HepG2 (cell line): Measurements from ENCODE around the gene TP73. TPM values are rescaled to one million over a fixed set of nuclear protein-coding genes. Genes with fewer than 3 reads are reported as not detected.

Experiments used
- ARID4A ChIP-seq: sonication (generic); formaldehyde crosslinking; IDR thresholded peaks from 2 replicates; pipeline ENCODE4 v1.5.0; 2020; ENCODE audit warnings: mild to moderate bottlenecking, missing genetic modification reagents, borderline replicate concordance
- ATF2 ChIP-seq: sonication (generic); formaldehyde crosslinking; IDR thresholded peaks from 2 replicates; pipeline ENCODE4 v1.4.0; 2020; ENCODE audit warnings: missing genetic modification reagents
- CREB1 ChIP-seq, 2 experiments: fragments of 450-650 bp in 1 of 2; IDR thresholded peaks; 2 replicates each; pipeline ENCODE4 v1.6.1; 2016 to 2017; ENCODE audit warnings: control low read depth in 1 of 2, mild to moderate bottlenecking in 1 of 2, missing compliant biosample characterization in 1 of 2, missing genetic modification characterization in 1 of 2
- HCFC1 ChIP-seq: fragments of 150-350 bp; IDR thresholded peaks from 2 replicates; pipeline ENCODE4 v1.6.1; 2014; ENCODE audit warnings: low read depth, low read length
- HNRNPL ChIP-seq: fragments of 200-400 bp; formaldehyde crosslinking; IDR thresholded peaks from 2 replicates; pipeline ENCODE4 v1.6.1; 2017; ENCODE audit warnings: mild to moderate bottlenecking, low read depth, low read length
- HOXA3 ChIP-seq: sonication (generic); formaldehyde crosslinking; IDR thresholded peaks from 2 replicates; pipeline ENCODE4 v1.5.0; 2020; ENCODE audit warnings: missing genetic modification reagents
- KDM2A ChIP-seq: sonication (generic); formaldehyde crosslinking; IDR thresholded peaks from 2 replicates; pipeline ENCODE4 v1.4.0; 2020; ENCODE audit warnings: low read depth, missing genetic modification reagents, borderline replicate concordance
- POGK ChIP-seq: sonication (generic); formaldehyde crosslinking; conservative IDR thresholded peaks from 2 replicates; pipeline ENCODE4 v1.8.0; 2022; ENCODE audit warnings: mild to moderate bottlenecking, moderate library complexity, missing genetic modification reagents
- SP2 ChIP-seq: sonication (generic); formaldehyde crosslinking; IDR thresholded peaks from 2 replicates; pipeline ENCODE4 v1.5.1; 2020; ENCODE audit warnings: mild to moderate bottlenecking, missing genetic modification reagents
- TCF12 ChIP-seq, 2 experiments: fragments of 450-650 bp in 1 of 2; sonication (generic) in 1 of 2; formaldehyde crosslinking in 1 of 2; IDR thresholded peaks; 2 replicates each; pipeline versions ENCODE4 v1.6.1 to v1.8.0; 2017 to 2022; ENCODE audit warnings: antibody characterized with exemption in 1 of 2, mild to moderate bottlenecking in 1 of 2, missing genetic modification reagents in 1 of 2, moderate library complexity in 1 of 2
- ZBTB10 ChIP-seq: sonication (generic); formaldehyde crosslinking; IDR thresholded peaks from 2 replicates; pipeline ENCODE4 v1.4.0; 2020; ENCODE audit warnings: missing genetic modification reagents, borderline replicate concordance
- ZMAT5 ChIP-seq: sonication (generic); formaldehyde crosslinking; IDR thresholded peaks from 2 replicates; pipeline ENCODE4 v1.5.0; 2020; ENCODE audit warnings: mild to moderate bottlenecking, low read depth, missing genetic modification reagents, borderline replicate concordance
- ZMYM4 ChIP-seq: sonication (generic); formaldehyde crosslinking; IDR thresholded peaks from 2 replicates; pipeline ENCODE4 v1.8.1; 2023; ENCODE audit warnings: mild to moderate bottlenecking, missing genetic modification reagents
- ZNF570 ChIP-seq: sonication (generic); formaldehyde crosslinking; IDR thresholded peaks from 2 replicates; pipeline ENCODE4 v1.4.0; 2020; ENCODE audit warnings: mild to moderate bottlenecking, missing genetic modification reagents, borderline replicate concordance
- ZNF883 ChIP-seq: sonication (generic); formaldehyde crosslinking; IDR thresholded peaks from 2 replicates; pipeline ENCODE4 v1.5.1; 2020; ENCODE audit warnings: mild to moderate bottlenecking, missing genetic modification reagents; ENCODE audit errors: not compliant biosample characterization
- polyA plus RNA-seq, 8 experiments: library from polyadenylated mRNA; depleted of rRNA in 3 of 8; stranded (reverse) in 7 of 8; unstranded in 1 of 8; fragments of >200 nt; fragmentation: Illumina TruSeq in 4 of 8; extraction: Trizol in 4 of 8; gene quantifications; 2 replicates each; pipeline versions ENCODE4 v1.2.1 to v1.2.3, GENCODE V29; 2011 to 2016; ENCODE audit warnings: low read depth in 4 of 8, missing spikeins in 1 of 8, mixed read lengths in 1 of 8; ENCODE audit not compliant: insufficient read depth in 1 of 8
- total RNA-seq, 5 experiments: library from RNA; depleted of rRNA; stranded (reverse); fragments of >200 nt; fragmentation: Illumina TruSeq; extraction: Trizol; gene quantifications; 2 replicates each; pipeline ENCODE4 v1.2.3, GENCODE V29; 2016; ENCODE audit warnings: low read depth in 1 of 5

TP73 gene
- total and polyA plus RNA-seq, 2 of the 13 experiments (the other 11 are each of a cell fraction or from before 2014, with no cell fraction given), result 0.49 to 1.1 TPM

GRCh38 chr1:3775490-3776230 is 123.3 kb downstream of the TP73 start (continued):
- TF ChIP-seq POGK (no peak), ZMYM4 (CRISPR knock-in tag) (peak; percentile 14; the same call in 1 of the 2 replicates), ARID4A (CRISPR knock-in tag) (peak; percentile 82), HNRNPL (peak; percentile 97), ZNF570 (CRISPR knock-in tag) (no peak), ZNF883 (CRISPR knock-in tag) (peak; percentile 20), ZMAT5 (CRISPR knock-in tag) (no peak), HOXA3 (CRISPR knock-in tag) (peak; percentile 79), HCFC1 (no peak; the same call in 1 of the 2 replicates), SP2 (CRISPR knock-in tag) (no peak), CREB1 (IDR thresholded peaks at IDR 0.05) (0 out of 2 replicates have a peak, but pooled peaks have one; percentile 30), CREB1 (CRISPR knock-in tag; IDR thresholded peaks at IDR 0.05) (no peak), ZBTB10 (peak; percentile 97), TCF12 (IDR thresholded peaks at IDR 0.05) (no peak), TCF12 (CRISPR knock-in tag; IDR thresholded peaks at IDR 0.05) (0 out of 2 replicates have a peak, but pooled peaks have one; percentile 24), ATF2 (CRISPR knock-in tag) (peak; percentile 25; the same call in 1 of the 2 replicates), KDM2A (CRISPR knock-in tag) (peak; percentile 69)
